Astrocyte (in vitro differentiated cells and primary cell): Measurements from ENCODE around the gene TMEM106A. TPM values are rescaled to one million over a fixed set of nuclear protein-coding genes. Genes with fewer than 3 reads are reported as not detected.

Experiments
- DNase-seq: peaks from one replicate; pipeline ENCODE4 v3.0.0-alpha.2; 2010; ENCODE audit warnings: low read depth
- FAIRE-seq: peaks from 2 replicates; lab custom pipeline; 2011; peaks lifted over from hg19 to GRCh38; lab: Jason Lieb, UNC
- H2AFZ ChIP-seq: 2 replicates; pipeline ENCODE4 v1.6.0; 2012; ENCODE audit warnings: low read depth, low read length, inconsistent platforms
- H3K27ac ChIP-seq: 2 replicates; pipeline ENCODE4 v1.5.1; 2011; ENCODE audit warnings: low read depth, low read length, inconsistent platforms
- H3K27me3 ChIP-seq: 2 replicates; pipeline ENCODE4 v1.6.0; 2011; ENCODE audit warnings: low read length, inconsistent platforms; ENCODE audit not compliant: insufficient read depth
- H3K36me3 ChIP-seq: 2 replicates; pipeline ENCODE4 v1.5.1; 2011; ENCODE audit warnings: low read length, inconsistent platforms; ENCODE audit not compliant: insufficient read depth
- H3K4me1 ChIP-seq: 2 replicates; pipeline ENCODE4 v1.5.1; 2011; ENCODE audit warnings: low read length, inconsistent platforms; ENCODE audit not compliant: insufficient read depth
- H3K4me2 ChIP-seq: 2 replicates; pipeline ENCODE4 v1.6.0; 2012; ENCODE audit warnings: low read length, inconsistent platforms
- H3K4me3 ChIP-seq: 2 replicates; pipeline ENCODE4 v1.5.1; 2011; ENCODE audit warnings: low read depth, mild to moderate bottlenecking, low read length, inconsistent platforms; ENCODE audit not compliant: insufficient read depth
- H3K79me2 ChIP-seq: 2 replicates; pipeline ENCODE4 v1.6.0; 2012; ENCODE audit warnings: mild to moderate bottlenecking, low read length, inconsistent platforms; ENCODE audit not compliant: insufficient read depth
- H3K9ac ChIP-seq: 2 replicates; pipeline ENCODE4 v1.6.0; 2012; ENCODE audit warnings: mild to moderate bottlenecking, low read length, inconsistent platforms
- H3K9me3 ChIP-seq: 2 replicates; pipeline ENCODE4 v1.5.1; 2012; ENCODE audit warnings: low read depth, mild to moderate bottlenecking, low read length, inconsistent platforms; ENCODE audit not compliant: insufficient read depth
- H4K20me1 ChIP-seq: 2 replicates; pipeline ENCODE4 v1.6.0; 2012; ENCODE audit warnings: low read length, inconsistent platforms; ENCODE audit not compliant: insufficient read depth
- H3K27ac Mint-ChIP-seq: one replicate; pipeline ENCODE4 v1.8.0; 2021; ENCODE audit warnings: mild to moderate bottlenecking, mixed read lengths; ENCODE audit not compliant: unreplicated experiment
- H3K27me3 Mint-ChIP-seq: one replicate; pipeline ENCODE4 v1.8.0; 2021; ENCODE audit warnings: low read depth, mixed read lengths; ENCODE audit not compliant: unreplicated experiment
- H3K36me3 Mint-ChIP-seq: one replicate; pipeline ENCODE4 v1.8.0; 2021; ENCODE audit warnings: low read depth, mixed read lengths; ENCODE audit not compliant: unreplicated experiment
- H3K4me1 Mint-ChIP-seq: one replicate; pipeline ENCODE4 v1.8.0; 2021; ENCODE audit warnings: low read depth, mixed read lengths; ENCODE audit not compliant: unreplicated experiment
- H3K4me3 Mint-ChIP-seq: one replicate; pipeline ENCODE4 v1.8.0; 2021; ENCODE audit warnings: mild to moderate bottlenecking, moderate library complexity, mixed read lengths; ENCODE audit not compliant: unreplicated experiment
- H3K9me3 Mint-ChIP-seq: one replicate; pipeline ENCODE4 v1.8.0; 2021; ENCODE audit warnings: mild to moderate bottlenecking, mixed read lengths; ENCODE audit not compliant: unreplicated experiment
- CTCF ChIP-seq: IDR thresholded peaks from 2 replicates; pipeline ENCODE4 v1.5.1; 2011; ENCODE audit warnings: low read depth, mild to moderate bottlenecking, inconsistent platforms, low read length, moderate library complexity; ENCODE audit not compliant: insufficient read depth
- EZH2 ChIP-seq: IDR thresholded peaks from 2 replicates; pipeline ENCODE4 v1.6.1; 2012; ENCODE audit warnings: mild to moderate bottlenecking, low read length, inconsistent platforms; ENCODE audit not compliant: insufficient read depth
- total RNA-seq: library from RNA; stranded (reverse); gene quantifications from 2 replicates; pipeline ENCODE4 v1.2.1, GENCODE V29; 2021

Gene TMEM106A
- total RNA-seq, 1 donor from 2014 or later, result 10.1 TPM

GRCh38 chr17:43210576-43210975, 1.1 kb upstream of the TMEM106A start:
- Histone ChIP-seq H4K20me1 (peaks cover 4% of the 10 kb centered on the region), H3K27me3 (no peaks in the 10 kb centered on the region), H3K36me3 (peaks cover 22% of the 10 kb centered on the region), H2AFZ (peak overlapping the region; percentile 75), H3K79me2 (peaks cover 16% of the 10 kb centered on the region), H3K9ac (peak overlapping the region; percentile 91), H3K4me2 (peak overlapping the region; percentile 91), H3K27ac (peak overlapping the region; percentile 88), H3K4me3 (no peak overlapping the region), H3K4me1 (peaks cover 11% of the 10 kb centered on the region), H3K9me3 (no peaks in the 10 kb centered on the region)
- DNase-seq (no peak), FAIRE-seq (no peak)
- Mint-ChIP-seq H3K27ac (peak overlapping the region; percentile 98), H3K36me3 (peaks cover 7% of the 10 kb centered on the region), H3K27me3 (no peaks in the 10 kb centered on the region), H3K4me3 (peak overlapping the region; percentile 94), H3K4me1 (peaks cover 10% of the 10 kb centered on the region), H3K9me3 (no peaks in the 10 kb centered on the region)
- TF ChIP-seq EZH2 (no peak), CTCF (no peak)

DNA sequence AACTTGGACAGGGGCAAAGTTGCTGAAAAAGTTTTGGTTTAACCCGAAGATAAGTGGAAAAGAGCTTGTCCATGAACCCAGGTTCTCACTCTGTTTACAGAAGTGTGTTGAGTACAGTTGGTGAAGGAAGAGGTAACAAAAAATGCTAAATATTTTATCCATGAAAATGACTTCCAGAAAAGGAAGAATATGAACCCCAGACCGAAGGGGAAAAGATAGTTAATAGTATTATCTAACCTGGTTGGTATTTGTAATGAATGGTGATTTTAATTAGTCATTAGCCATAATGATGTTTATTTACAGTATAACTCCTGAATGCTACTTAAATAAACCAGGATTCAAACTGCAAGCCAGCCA, 574 bp upstream of the TMEM106A start:
- Histone ChIP-seq H3K4me3 (peak overlapping the region; percentile 83), H3K36me3 (peaks cover 22% of the 10 kb centered on the region), H2AFZ (peak overlapping the region; percentile 75), H3K27me3 (no peaks in the 10 kb centered on the region), H3K79me2 (peaks cover 16% of the 10 kb centered on the region), H4K20me1 (peaks cover 9% of the 10 kb centered on the region), H3K4me1 (peaks cover 11% of the 10 kb centered on the region), H3K4me2 (peak overlapping the region; percentile 91), H3K9me3 (no peaks in the 10 kb centered on the region), H3K9ac (peak overlapping the region; percentile 91), H3K27ac (peak overlapping the region; percentile 88)
- TF ChIP-seq CTCF (no peak), EZH2 (no peak)
- H3K36me3 Mint-ChIP-seq, result peaks cover 10% of the 10 kb centered on the region
- DNase-seq, result peak; percentile 5
- peak overlapping the region; percentile 98 for H3K27ac Mint-ChIP-seq
- no peak for FAIRE-seq
- no peaks in the 10 kb centered on the region for H3K27me3 Mint-ChIP-seq
- no peaks in the 10 kb centered on the region for H3K9me3 Mint-ChIP-seq
- peaks cover 10% of the 10 kb centered on the region for H3K4me1 Mint-ChIP-seq
- H3K4me3 Mint-ChIP-seq, result peak overlapping the region; percentile 94

- Histone ChIP-seq H3K9me3 (no peaks in the 10 kb centered on the region), H3K4me2 (peak overlapping the region; percentile 91), H3K9ac (peak overlapping the region; percentile 91), H3K4me3 (peak overlapping the region; percentile 83), H4K20me1 (peaks cover 15% of the 10 kb centered on the region), H3K27me3 (no peaks in the 10 kb centered on the region), H2AFZ (no peak overlapping the region), H3K36me3 (peaks cover 32% of the 10 kb centered on the region), H3K4me1 (peaks cover 11% of the 10 kb centered on the region), H3K79me2 (peaks cover 16% of the 10 kb centered on the region), H3K27ac (no peak overlapping the region)
- DNase-seq (no peak), FAIRE-seq (no peak)
- peaks cover 19% of the 10 kb centered on the region for H3K36me3 Mint-ChIP-seq
- peaks cover 10% of the 10 kb centered on the region for H3K4me1 Mint-ChIP-seq
- H3K9me3 Mint-ChIP-seq, result no peaks in the 10 kb centered on the region
- no peaks in the 10 kb centered on the region for H3K27me3 Mint-ChIP-seq
- peak overlapping the region; percentile 94 for H3K4me3 Mint-ChIP-seq
- TF ChIP-seq EZH2 (no peak), CTCF (no peak)
- H3K27ac Mint-ChIP-seq, result peak overlapping the region; percentile 98
Observed at GRCh38 chr17:43212641-43213490, 1.2 kb downstream of the TMEM106A start.
